Keratinocyte (primary cell): ENCODE measurements around the gene CCL8.

Source experiments
- EZH2 ChIP-seq: IDR thresholded peaks from one replicate; pipeline ENCODE4 v1.6.1; 2012; ENCODE audit warnings: inconsistent platforms, mild to moderate bottlenecking, low read length, moderate library complexity
- TF ChIP-seq, protein P1 (sequence below), 3 experiments: IDR thresholded peaks in 1 of 3; conservative IDR thresholded peaks in 1 of 3; optimal IDR thresholded peaks in 1 of 3; 2 replicates in 2 of 3; 3 replicates in 1 of 3; pipeline versions ENCODE3 to v1.5.1; 2011; ENCODE audit warnings: low read length in 3 of 3, mild to moderate bottlenecking in 3 of 3, moderate library complexity in 2 of 3, control low read depth in 1 of 3, inconsistent platforms in 1 of 3; ENCODE audit not compliant: insufficient read depth in 2 of 3; ENCODE audit errors: extremely low read depth in 1 of 3

- TF ChIP-seq, protein P1, sequence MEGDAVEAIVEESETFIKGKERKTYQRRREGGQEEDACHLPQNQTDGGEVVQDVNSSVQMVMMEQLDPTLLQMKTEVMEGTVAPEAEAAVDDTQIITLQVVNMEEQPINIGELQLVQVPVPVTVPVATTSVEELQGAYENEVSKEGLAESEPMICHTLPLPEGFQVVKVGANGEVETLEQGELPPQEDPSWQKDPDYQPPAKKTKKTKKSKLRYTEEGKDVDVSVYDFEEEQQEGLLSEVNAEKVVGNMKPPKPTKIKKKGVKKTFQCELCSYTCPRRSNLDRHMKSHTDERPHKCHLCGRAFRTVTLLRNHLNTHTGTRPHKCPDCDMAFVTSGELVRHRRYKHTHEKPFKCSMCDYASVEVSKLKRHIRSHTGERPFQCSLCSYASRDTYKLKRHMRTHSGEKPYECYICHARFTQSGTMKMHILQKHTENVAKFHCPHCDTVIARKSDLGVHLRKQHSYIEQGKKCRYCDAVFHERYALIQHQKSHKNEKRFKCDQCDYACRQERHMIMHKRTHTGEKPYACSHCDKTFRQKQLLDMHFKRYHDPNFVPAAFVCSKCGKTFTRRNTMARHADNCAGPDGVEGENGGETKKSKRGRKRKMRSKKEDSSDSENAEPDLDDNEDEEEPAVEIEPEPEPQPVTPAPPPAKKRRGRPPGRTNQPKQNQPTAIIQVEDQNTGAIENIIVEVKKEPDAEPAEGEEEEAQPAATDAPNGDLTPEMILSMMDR (optimal IDR thresholded peaks at IDR 0.05 in 1 of 3, IDR thresholded peaks at IDR 0.05 in 1 of 3, conservative IDR thresholded peaks at IDR 0.05 in 1 of 3; ENCODE audit: extremely low read depth in 1 of 3, insufficient read depth in 2 of 3, low read length in 3 of 3) = no peak
- no peak for TF ChIP-seq EZH2
Measured at GRCh38 chr17:34351096-34351495, 31.9 kb downstream of the CCL8 start.
